Spleen (tissue), 11 donors: ENCODE data around the gene POTEF. TPM values are rescaled to one million over a fixed set of nuclear protein-coding genes. Genes with fewer than 3 reads are reported as not detected.
"Not testable (repeated sequence)": the region's sequence is repeated elsewhere in the genome, so short reads cannot be mapped to it uniquely, and the experiment has no call there.

Experiments used
- DNase-seq: peaks from one replicate; pipeline ENCODE4 v3.0.0-alpha.2; 2020
- H3K27ac ChIP-seq, 8 donors: fragments of 200-600 bp; sonication (generic) in 7 of 8; 1 replicate in 4 of 8; 2 replicates in 4 of 8; pipeline versions ENCODE4 v1.5.0 to v1.8.0; 2016 to 2021; ENCODE audit warnings: inconsistent platforms in 4 of 8, mild to moderate bottlenecking in 4 of 8, moderate library complexity in 1 of 8
- H3K27me3 ChIP-seq, 7 donors: fragments of 200-600 bp; sonication (generic) in 6 of 7; replicated peaks in 1 of 7; 1 replicate in 4 of 7; 2 replicates in 3 of 7; pipeline versions ENCODE4 v1.5.0 to v1.8.0; 2016 to 2021; ENCODE audit warnings: inconsistent platforms in 3 of 7, mild to moderate bottlenecking in 1 of 7
- H3K36me3 ChIP-seq, 6 donors: fragments of 200-600 bp; sonication (generic) in 5 of 6; 1 replicate in 4 of 6; 2 replicates in 2 of 6; pipeline versions ENCODE4 v1.5.0 to v1.8.0; 2016 to 2021; ENCODE audit warnings: inconsistent platforms in 2 of 6
- H3K4me1 ChIP-seq, 6 donors: fragments of 200-600 bp; sonication (generic) in 5 of 6; 1 replicate in 3 of 6; 2 replicates in 3 of 6; pipeline versions ENCODE4 v1.5.0 to v1.8.0; 2016 to 2021; ENCODE audit warnings: inconsistent platforms in 3 of 6
- H3K4me3 ChIP-seq, 8 donors: fragments of 200-600 bp; sonication (generic) in 7 of 8; 1 replicate in 4 of 8; 2 replicates in 4 of 8; pipeline versions ENCODE4 v1.5.0 to v1.8.0; 2016 to 2021; ENCODE audit warnings: inconsistent platforms in 4 of 8, mild to moderate bottlenecking in 4 of 8, moderate library complexity in 2 of 8
- H3K9me3 ChIP-seq, 8 donors: fragments of 200-600 bp; sonication (generic) in 7 of 8; 1 replicate in 4 of 8; 2 replicates in 4 of 8; pipeline versions ENCODE4 v1.5.0 to v1.8.0; 2016 to 2021; ENCODE audit warnings: inconsistent platforms in 4 of 8
- POLR2A ChIP-seq, 3 donors: fragments of 450-650 bp; IDR thresholded peaks; one replicate each; pipeline ENCODE4 v1.5.1; 2017; ENCODE audit warnings: antibody characterized with exemption in 3 of 3, mild to moderate bottlenecking in 1 of 3
- POLR2AphosphoS5 ChIP-seq, 3 donors: sonication (generic); formaldehyde crosslinking; IDR thresholded peaks; one replicate each; pipeline ENCODE4 v1.5.1; 2017; ENCODE audit warnings: antibody characterized with exemption in 3 of 3
- WGBS, 5 donors: extraction: QIAGEN DNeasy Blood & Tissue Kit in 3 of 5; methylation state at CpG; one replicate each; pipeline versions ENCODE4 v1.1.5 to v1.1.7; 2013 to 2018; 5-methylcytosine and 5-hydroxymethylcytosine counted together
- intact Hi-C: fragments of 100-400 bp; cut with DNase I; formaldehyde crosslinking; loops from one replicate; pipeline ENCODE4 v1.15.0; 2023; ENCODE audit warnings: low total_unique reads
- polyA plus RNA-seq, 3 donors: library from polyadenylated mRNA; stranded (reverse); fragments of 200-250 nt; gene quantifications; one replicate each; pipeline ENCODE4 v1.2.1, GENCODE V29; 2013
- total RNA-seq, 7 donors: library from RNA; depleted of rRNA in 3 of 7; stranded (reverse); fragments of >200 nt in 3 of 7; fragmentation: NEBNext Ultra II Directional in 4 of 7; extraction: Animal tissue kit (Norgen Biotek cat#: 25700) in 4 of 7; gene quantifications; one replicate each; pipeline versions ENCODE4 v1.1.0 to v1.2.1, GENCODE V29; 2016 to 2021
- TF ChIP-seq, protein P1 (sequence below), 11 experiments: fragments of 200-600 bp in 7 of 11; fragments of 450-650 bp in 4 of 11; sonication (generic) in 4 of 11; IDR thresholded peaks in 8 of 11; conservative IDR thresholded peaks in 3 of 11; 1 replicate in 7 of 11; 2 replicates in 4 of 11; pipeline versions ENCODE4 v1.4.0 to v1.8.0; 2016 to 2021; ENCODE audit warnings: antibody characterized with exemption in 11 of 11, inconsistent platforms in 4 of 11, mild to moderate bottlenecking in 1 of 11
- donor health status: healthy with polysubstance abuse.
- donor health status: DM: no; HTN: no; CAD: no; lungs with moderate emphysema.
- donor health status: DM: no; HTN: no; CAD: no.
- donor health status: Bipolar disorder and iron deficiency.
- donor health status: healthy.
- donor health status: DM: no; HTN: no; CAD: no.
- donor health status: DM: yes; HTN: yes; CAD: no.

POTEF gene
- total and polyA plus RNA-seq, 10 donors, result not detected

DNA sequence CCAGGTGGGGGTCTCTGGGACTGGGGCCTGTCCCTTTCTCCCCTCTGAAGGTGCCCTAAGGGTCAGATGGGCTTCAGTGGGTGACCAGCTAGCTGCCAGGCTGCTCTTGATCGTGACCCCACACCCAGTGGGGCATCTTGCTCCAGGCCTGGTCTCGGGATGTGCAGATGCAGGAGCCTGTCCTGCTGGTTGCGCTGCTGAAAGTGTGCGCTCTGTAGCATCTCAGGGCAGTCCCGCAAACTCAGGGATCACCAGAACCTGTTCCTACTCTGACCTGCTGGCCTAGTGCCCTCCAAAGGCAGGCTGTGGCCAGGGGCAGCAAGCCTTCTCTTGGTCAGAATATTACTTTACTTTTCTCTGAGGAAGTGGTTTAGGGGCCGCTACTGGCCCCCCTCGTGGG lies 11.5 kb upstream of the POTEF start:
- H3K36me3 ChIP-seq, intact Hi-C loops, H3K4me3 ChIP-seq, H3K27ac ChIP-seq, H3K9me3 ChIP-seq, DNase-seq: not testable (repeated sequence)
- H3K4me1 ChIP-seq, result peaks cover 0 to 20% (median 8%) of the 10 kb centered on the region in 6 donors
- 79 to 92% (median 84%) methylated on average over 6 to 7 of the region's 7 CpGs; no CpG with 5 or more reads in 2 of the 5 donors for WGBS, 5 donors
- peaks cover 0 to 33% (median 0%) of the 10 kb centered on the region in 7 donors for H3K27me3 ChIP-seq

DNA sequence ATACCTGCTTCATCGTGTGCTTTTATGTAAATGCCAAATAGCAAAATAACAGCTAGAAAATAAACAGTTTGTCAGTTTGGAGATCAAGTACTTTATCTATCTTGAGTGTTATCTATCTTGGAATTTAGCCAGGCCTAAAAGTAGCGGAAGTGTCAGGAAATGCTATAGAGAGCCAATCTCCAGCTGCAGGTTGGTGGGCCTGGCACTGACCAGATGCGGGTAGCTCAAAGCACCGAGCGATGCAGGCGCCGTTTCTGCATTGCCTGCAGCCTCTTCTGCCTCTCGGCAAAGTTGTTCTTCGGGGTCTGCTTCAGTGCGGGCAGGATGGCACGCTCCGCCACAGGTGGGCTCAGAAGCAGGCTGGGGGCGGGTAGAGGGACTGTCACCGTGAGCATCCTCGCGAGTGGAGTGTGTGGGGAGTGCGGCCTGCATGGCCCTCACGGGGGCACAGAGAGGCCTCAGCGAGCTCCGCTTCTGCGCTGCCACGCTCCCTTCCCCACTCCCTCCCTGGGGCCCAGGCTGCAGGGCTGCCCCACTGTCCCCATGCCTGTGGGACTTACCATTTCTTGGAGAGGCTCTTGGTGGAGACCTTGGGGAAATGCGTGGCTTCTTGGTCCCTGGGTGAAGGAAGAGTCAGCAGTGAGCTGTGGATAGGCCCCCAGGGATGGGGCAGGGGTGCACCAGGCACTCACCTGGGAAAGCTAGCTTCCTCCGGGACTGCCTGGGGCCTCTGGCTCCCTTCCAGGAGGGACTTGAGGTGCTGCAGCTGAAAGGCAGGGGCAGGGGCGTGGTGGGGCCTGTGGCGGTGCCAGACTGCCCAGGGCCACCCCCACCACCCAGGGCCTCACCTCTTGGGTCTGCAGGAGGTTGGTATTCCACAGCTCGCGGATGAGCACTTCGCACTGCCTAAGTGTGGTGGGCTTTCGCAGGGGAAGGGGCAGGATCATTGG lies 10.6 kb upstream of the POTEF start:
- H3K36me3 ChIP-seq, DNase-seq, H3K4me3 ChIP-seq, H3K27ac ChIP-seq, intact Hi-C loops, H3K9me3 ChIP-seq: not testable (repeated sequence)
- peaks cover 0 to 24% (median 0%) of the 10 kb centered on the region in 7 donors for H3K27me3 ChIP-seq
- WGBS, 5 donors, result 82 to 88% (median 87%) methylated on average over 18 to 27 of the region's 30 CpGs
- H3K4me1 ChIP-seq, result peaks cover 0 to 15% (median 3%) of the 10 kb centered on the region in 6 donors

DNA sequence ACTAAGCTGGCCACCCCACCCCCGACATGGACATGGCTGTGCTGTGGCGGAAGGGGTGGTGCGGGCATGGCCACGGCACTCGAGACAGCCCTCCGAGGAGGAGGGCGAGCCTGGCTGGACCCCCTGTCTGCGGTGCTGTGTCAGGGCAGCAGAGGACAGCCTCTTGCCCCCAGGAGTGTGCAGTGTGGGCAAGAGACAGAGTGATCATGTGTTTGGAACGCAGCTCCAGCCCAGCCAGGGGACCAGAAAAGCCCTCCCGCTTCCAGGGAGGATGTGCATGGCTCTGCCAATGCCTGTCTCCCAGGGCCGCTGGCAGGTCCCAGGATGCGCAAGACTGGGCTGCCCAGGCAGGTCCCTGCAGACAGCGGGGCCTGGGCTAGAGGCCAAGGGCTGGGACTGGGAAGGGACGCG lies 9.8 kb upstream of the POTEF start:
- H3K4me3 ChIP-seq, H3K4me1 ChIP-seq, H3K36me3 ChIP-seq, DNase-seq, H3K9me3 ChIP-seq, H3K27ac ChIP-seq, intact Hi-C loops: not testable (repeated sequence)
- 86 to 91% (median 90%) methylated on average over 8 to 15 of the region's 15 CpGs; no CpG with 5 or more reads in 1 of the 5 donors for WGBS, 5 donors
- peaks cover 0 to 16% (median 0%) of the 10 kb centered on the region in 7 donors for H3K27me3 ChIP-seq

DNA sequence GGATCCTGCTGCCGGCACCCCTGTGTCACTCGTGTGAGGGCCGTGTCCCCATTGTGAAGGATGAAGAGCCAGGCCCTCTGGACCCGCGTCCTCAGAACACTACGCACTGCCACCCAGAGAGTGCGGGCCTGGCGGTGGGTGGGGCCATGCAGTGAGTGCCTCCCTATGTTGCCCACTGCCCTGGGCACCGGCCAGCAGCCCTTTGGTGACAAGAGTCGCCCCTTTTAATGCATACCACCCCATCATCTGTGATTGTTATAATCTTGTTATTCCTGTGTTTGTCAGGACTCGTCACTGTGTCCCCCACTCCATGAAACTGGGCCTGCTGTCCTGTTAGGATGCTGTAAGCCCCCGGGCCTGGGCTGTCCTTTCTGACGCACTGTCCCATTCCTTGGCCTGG lies 9.3 kb upstream of the POTEF start:
- H3K36me3 ChIP-seq, DNase-seq, H3K4me3 ChIP-seq, intact Hi-C loops, H3K9me3 ChIP-seq, H3K27ac ChIP-seq, H3K4me1 ChIP-seq: not testable (repeated sequence)
- H3K27me3 ChIP-seq, result peaks cover 0 to 11% (median 0%) of the 10 kb centered on the region in 7 donors
- WGBS, 5 donors, result 75 to 96% (median 88%) methylated on average over 4 to 11 of the region's 13 CpGs

DNA sequence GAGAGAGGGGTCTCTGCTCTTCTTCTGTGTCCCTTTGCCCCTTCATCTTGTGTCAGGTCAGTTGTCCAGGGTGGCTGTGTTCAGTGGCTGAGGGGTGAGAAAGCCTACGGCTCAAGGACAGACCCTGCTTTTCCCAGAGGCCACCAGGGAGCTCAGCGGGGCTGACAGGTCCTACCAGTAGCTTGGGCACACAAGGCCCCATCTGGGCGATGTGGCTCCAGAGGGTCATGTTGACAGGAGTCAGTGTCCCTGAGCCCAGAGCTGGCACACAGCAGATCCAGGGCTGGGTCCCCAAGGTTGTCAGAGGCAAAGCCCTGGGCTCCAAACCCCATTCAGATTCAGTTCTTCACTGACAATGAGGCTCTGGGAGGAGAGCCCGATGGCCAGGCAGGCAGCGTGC lies 8.1 kb upstream of the POTEF start:
- H3K27ac ChIP-seq, H3K4me1 ChIP-seq, H3K27me3 ChIP-seq, H3K36me3 ChIP-seq, DNase-seq, intact Hi-C loops, H3K4me3 ChIP-seq, H3K9me3 ChIP-seq: not testable (repeated sequence)
- 50 to 99% (median 82%) methylated on average over 2 to 5 of the region's 5 CpGs for WGBS, 5 donors

DNA sequence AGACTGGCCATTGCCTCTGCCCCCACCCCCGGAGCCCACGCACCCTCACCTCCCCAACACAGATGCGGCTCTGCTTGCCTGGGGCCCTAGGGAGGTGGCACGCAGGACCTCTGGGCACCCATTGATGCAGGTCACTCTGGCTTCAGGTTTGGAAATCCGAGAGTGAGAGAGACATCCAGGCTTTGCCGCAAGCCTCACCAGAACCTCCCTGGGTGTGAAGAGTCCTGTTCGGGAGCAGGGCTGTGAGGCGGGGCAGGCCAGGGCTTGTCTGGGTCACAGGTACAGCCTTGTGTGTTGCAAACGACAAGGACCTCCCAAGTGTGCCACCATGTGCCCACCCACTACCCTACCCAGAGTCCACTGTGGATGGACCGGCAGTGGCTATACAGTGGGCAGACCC lies 7.5 kb upstream of the POTEF start:
- H3K4me3 ChIP-seq, H3K4me1 ChIP-seq, H3K27me3 ChIP-seq, DNase-seq, H3K9me3 ChIP-seq, H3K36me3 ChIP-seq, intact Hi-C loops, H3K27ac ChIP-seq: not testable (repeated sequence)
- WGBS, 5 donors, result 80 to 93% (median 93%) methylated on average over 2 to 9 of the region's 10 CpGs

DNA sequence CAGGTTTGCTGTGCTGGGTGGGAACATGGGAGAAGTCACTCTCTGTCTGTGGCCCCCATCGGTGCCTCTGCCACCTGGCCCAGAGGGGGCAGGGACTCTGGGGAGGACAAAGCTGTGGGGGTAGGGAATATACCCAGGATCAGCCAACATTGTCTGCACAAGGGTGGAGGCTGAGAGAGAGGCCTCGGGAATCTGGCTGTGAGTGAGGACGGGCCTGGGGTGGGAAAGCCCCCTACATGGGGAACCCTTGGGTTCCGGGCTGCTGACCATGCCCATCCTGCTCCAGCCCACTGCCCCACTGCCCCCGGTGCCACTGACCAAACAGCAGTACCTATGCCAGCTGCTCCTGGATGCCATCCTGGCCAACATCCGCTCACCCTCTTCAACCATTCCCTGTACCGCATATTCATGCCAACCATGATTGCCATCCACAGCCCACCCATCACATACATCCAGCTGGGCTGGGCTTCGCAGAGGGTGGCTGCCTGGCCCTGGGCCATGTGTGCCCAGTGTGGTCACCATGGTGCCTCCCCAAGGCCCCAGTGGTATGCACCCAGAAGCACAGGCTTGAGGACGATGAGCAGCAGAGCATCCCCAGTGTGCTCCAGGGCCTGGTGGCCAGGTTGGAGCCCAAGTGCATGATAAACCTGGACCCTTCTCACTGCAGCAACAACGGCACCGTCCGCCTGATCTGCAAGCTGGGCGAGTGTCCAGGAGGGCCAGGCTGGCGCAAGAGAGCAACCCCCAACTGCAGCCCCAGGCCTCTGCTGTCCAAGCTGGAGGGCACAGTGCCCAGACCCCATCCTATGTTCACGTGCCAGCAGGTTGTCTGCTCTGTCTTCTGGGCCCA lies 6.9 kb upstream of the POTEF start:
- DNase-seq, result no peak
- TF ChIP-seq POLR2A (IDR thresholded peaks at IDR 0.05) (no peak), POLR2AphosphoS5 (IDR thresholded peaks at IDR 0.05) (no peak)
- TF ChIP-seq, protein P1, sequence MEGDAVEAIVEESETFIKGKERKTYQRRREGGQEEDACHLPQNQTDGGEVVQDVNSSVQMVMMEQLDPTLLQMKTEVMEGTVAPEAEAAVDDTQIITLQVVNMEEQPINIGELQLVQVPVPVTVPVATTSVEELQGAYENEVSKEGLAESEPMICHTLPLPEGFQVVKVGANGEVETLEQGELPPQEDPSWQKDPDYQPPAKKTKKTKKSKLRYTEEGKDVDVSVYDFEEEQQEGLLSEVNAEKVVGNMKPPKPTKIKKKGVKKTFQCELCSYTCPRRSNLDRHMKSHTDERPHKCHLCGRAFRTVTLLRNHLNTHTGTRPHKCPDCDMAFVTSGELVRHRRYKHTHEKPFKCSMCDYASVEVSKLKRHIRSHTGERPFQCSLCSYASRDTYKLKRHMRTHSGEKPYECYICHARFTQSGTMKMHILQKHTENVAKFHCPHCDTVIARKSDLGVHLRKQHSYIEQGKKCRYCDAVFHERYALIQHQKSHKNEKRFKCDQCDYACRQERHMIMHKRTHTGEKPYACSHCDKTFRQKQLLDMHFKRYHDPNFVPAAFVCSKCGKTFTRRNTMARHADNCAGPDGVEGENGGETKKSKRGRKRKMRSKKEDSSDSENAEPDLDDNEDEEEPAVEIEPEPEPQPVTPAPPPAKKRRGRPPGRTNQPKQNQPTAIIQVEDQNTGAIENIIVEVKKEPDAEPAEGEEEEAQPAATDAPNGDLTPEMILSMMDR (IDR thresholded peaks at IDR 0.05 in 8 of 11, conservative IDR thresholded peaks at IDR 0.05 in 3 of 11), result no peak
- Histone ChIP-seq H3K9me3 (no peaks in the 10 kb centered on the region), H3K36me3 (no peaks in the 10 kb centered on the region), H3K4me1 (no peaks in the 10 kb centered on the region), H3K4me3 (no peak overlapping the region), H3K27ac (no peak overlapping the region), H3K27me3 (no peaks in the 10 kb centered on the region)
- intact Hi-C loops, result no loop called here
- WGBS, 5 donors, result 86 to 94% (median 92%) methylated on average over 8 to 15 of the region's 15 CpGs

DNA sequence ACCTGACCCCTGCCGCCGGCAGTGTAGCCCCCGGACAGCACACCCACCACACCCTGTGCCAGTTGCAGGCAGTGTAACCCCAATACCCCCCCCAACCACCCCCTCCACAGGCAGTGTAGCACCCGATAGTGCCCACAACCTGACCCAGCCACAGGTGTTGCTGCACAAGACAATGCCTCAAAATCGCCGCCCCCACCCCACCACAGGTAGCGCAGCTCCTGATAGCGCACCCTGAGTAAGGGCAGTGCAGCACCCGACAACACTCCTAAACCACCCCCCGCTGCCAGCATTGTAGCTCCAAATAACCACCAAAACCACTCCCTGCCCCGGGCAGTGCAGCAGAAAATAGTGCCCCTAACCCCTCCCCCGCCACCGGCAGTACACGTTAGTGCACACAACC lies 558 bp downstream of the POTEF start:
- 82 to 100% (median 89%) methylated on average over 1 to 14 of the region's 14 CpGs for WGBS, 5 donors
- H3K36me3 ChIP-seq, H3K27ac ChIP-seq, H3K9me3 ChIP-seq, intact Hi-C loops, H3K27me3 ChIP-seq, H3K4me3 ChIP-seq, H3K4me1 ChIP-seq, DNase-seq: not testable (repeated sequence)

DNA sequence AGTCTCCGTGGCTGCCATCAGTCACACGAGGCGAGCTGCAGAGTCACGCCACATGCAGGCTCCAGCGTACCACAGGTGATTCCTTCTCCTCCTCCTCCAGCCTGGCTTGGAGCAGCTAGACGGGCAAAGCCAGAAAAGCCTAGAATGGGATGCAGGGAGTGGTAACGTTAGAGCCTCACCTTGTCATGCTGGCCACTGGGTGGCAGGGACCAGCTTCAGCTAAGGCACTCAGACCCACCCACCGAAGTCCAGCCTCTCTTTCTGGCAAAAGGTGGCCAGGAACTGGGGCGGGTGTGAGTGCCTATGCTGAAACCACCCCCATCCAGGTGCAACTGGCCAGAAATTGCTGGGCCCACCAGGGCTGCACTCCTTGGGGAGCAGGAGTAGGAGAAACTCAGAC lies 1.3 kb downstream of the POTEF start:
- H3K36me3 ChIP-seq, H3K9me3 ChIP-seq, intact Hi-C loops, H3K27ac ChIP-seq, H3K4me3 ChIP-seq, H3K4me1 ChIP-seq, DNase-seq, H3K27me3 ChIP-seq: not testable (repeated sequence)
- WGBS, 5 donors, result 63 to 100% methylated on average over 1 of the region's 9 CpGs; no CpG with 5 or more reads in 3 of the 5 donors
